Measurements from ENCODE around the gene LIN37. TPM values are rescaled to one million over a fixed set of nuclear protein-coding genes. Genes with fewer than 3 reads are reported as not detected.
"Not testable (repeated sequence)": the region's sequence is repeated elsewhere in the genome, so short reads cannot be mapped to it uniquely, and the experiment has no call there.

The LIN37 gene
- total RNA-seq, 3 donors from 2014 or later = 7.6 to 14.3 (median 8.6) TPM

- ATAC-seq = no peak
- intact Hi-C loops (cut with DNase I, micrococcal nuclease) = no loop called here
- Histone ChIP-seq H3K4me1 (ENCODE audit: low read depth) (peaks cover 10% of the 10 kb centered on the region), H3K9me3 (no peaks in the 10 kb centered on the region), H3K4me3 (no peak overlapping the region), H3K36me3 (ENCODE audit: low read depth) (peaks cover 27% of the 10 kb centered on the region)
- TF ChIP-seq, protein P1, sequence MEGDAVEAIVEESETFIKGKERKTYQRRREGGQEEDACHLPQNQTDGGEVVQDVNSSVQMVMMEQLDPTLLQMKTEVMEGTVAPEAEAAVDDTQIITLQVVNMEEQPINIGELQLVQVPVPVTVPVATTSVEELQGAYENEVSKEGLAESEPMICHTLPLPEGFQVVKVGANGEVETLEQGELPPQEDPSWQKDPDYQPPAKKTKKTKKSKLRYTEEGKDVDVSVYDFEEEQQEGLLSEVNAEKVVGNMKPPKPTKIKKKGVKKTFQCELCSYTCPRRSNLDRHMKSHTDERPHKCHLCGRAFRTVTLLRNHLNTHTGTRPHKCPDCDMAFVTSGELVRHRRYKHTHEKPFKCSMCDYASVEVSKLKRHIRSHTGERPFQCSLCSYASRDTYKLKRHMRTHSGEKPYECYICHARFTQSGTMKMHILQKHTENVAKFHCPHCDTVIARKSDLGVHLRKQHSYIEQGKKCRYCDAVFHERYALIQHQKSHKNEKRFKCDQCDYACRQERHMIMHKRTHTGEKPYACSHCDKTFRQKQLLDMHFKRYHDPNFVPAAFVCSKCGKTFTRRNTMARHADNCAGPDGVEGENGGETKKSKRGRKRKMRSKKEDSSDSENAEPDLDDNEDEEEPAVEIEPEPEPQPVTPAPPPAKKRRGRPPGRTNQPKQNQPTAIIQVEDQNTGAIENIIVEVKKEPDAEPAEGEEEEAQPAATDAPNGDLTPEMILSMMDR (IDR thresholded peaks at IDR 0.05) = no peak
- no peak for DNase-seq
Observed at GRCh38 chr19:35722461-35722860, 25.9 kb upstream of the LIN37 start.

- H3K4me1 ChIP-seq (ENCODE audit: low read depth) = peaks cover 10% of the 10 kb centered on the region
- H3K4me3 ChIP-seq = no peak overlapping the region
- no peaks in the 10 kb centered on the region for H3K9me3 ChIP-seq
- TF ChIP-seq, protein P1 (IDR thresholded peaks at IDR 0.05) = no peak
- ATAC-seq = no peak
- intact Hi-C loops (cut with DNase I, micrococcal nuclease) = no loop called here
- DNase-seq = no peak
- peaks cover 31% of the 10 kb centered on the region for H3K36me3 ChIP-seq (ENCODE audit: low read depth)
Observed at GRCh38 chr19:35722897-35723296, 25.5 kb upstream of the LIN37 start.

- H3K4me3 ChIP-seq = no peak overlapping the region
- no peaks in the 10 kb centered on the region for H3K9me3 ChIP-seq
- H3K4me1 ChIP-seq (ENCODE audit: low read depth) = peaks cover 9% of the 10 kb centered on the region
- intact Hi-C loops (cut with DNase I, micrococcal nuclease) = no loop called here
- no peak for DNase-seq
- peaks cover 35% of the 10 kb centered on the region for H3K36me3 ChIP-seq (ENCODE audit: low read depth)
- TF ChIP-seq, protein P1 (IDR thresholded peaks at IDR 0.05) = no peak
- ATAC-seq = no peak
Observed at GRCh38 chr19:35723671-35724070, 24.7 kb upstream of the LIN37 start.

- H3K4me1 ChIP-seq (ENCODE audit: low read depth); intact Hi-C loops (cut with DNase I, micrococcal nuclease); H3K9me3 ChIP-seq; DNase-seq; H3K4me3 ChIP-seq; ATAC-seq: not testable (repeated sequence)
- H3K36me3 ChIP-seq (ENCODE audit: low read depth) = peaks cover 39% of the 10 kb centered on the region
Observed at GRCh38 chr19:35724132-35724531, 24.2 kb upstream of the LIN37 start.

GRCh38 chr19:35724560-35724959 lies 23.8 kb upstream of the LIN37 start:
- no peak for ATAC-seq
- TF ChIP-seq, protein P1 (IDR thresholded peaks at IDR 0.05) = no peak
- intact Hi-C loops (cut with DNase I, micrococcal nuclease) = no loop called here
- Histone ChIP-seq H3K4me1 (ENCODE audit: low read depth) (no peaks in the 10 kb centered on the region), H3K4me3 (no peak overlapping the region), H3K9me3 (no peaks in the 10 kb centered on the region), H3K36me3 (ENCODE audit: low read depth) (peaks cover 41% of the 10 kb centered on the region)
- no peak for DNase-seq

- intact Hi-C loops (cut with DNase I, micrococcal nuclease) = no loop called here
- DNase-seq = no peak
Observed at GRCh38 chr19:35725216-35725861, 23.0 kb upstream of the LIN37 start.

More at GRCh38 chr19:35725216-35725861, 23.0 kb upstream of the LIN37 start:
- Histone ChIP-seq H3K4me1 (ENCODE audit: low read depth) (no peaks in the 10 kb centered on the region), H3K9me3 (no peaks in the 10 kb centered on the region), H3K4me3 (no peak overlapping the region), H3K36me3 (ENCODE audit: low read depth) (peaks cover 46% of the 10 kb centered on the region)
- no peak for ATAC-seq
- TF ChIP-seq, protein P1 (IDR thresholded peaks at IDR 0.05) = no peak

All from mucosa of descending colon (tissue), 3 donors.